Parathyroid adenoma (tissue), 2 donors: Measurements from ENCODE around the gene PALM.
A peak's percentile ranks its signal among the peaks of the same experiment; 100 is the strongest.

ENCODE experiments used
- H2AFZ ChIP-seq: fragments of 300-600 bp; sonication (generic); one replicate; pipeline ENCODE4 v1.7.0; 2017; ENCODE audit warnings: antibody characterized with exemption, mild to moderate bottlenecking
- H3K27ac ChIP-seq: fragments of 300-600 bp; sonication (generic); one replicate; pipeline ENCODE4 v1.7.0; 2017
- H3K27me3 ChIP-seq: fragments of 300-600 bp; sonication (generic); one replicate; pipeline ENCODE4 v1.7.0; 2017; ENCODE audit warnings: low read length; ENCODE audit not compliant: control insufficient read depth, insufficient read depth
- H3K36me3 ChIP-seq: fragments of 300-600 bp; sonication (generic); one replicate; pipeline ENCODE4 v1.7.0; 2017; ENCODE audit warnings: low read length; ENCODE audit not compliant: control insufficient read depth, insufficient read depth
- H3K4me1 ChIP-seq: fragments of 300-600 bp; sonication (generic); one replicate; pipeline ENCODE4 v1.7.0; 2017; ENCODE audit warnings: control low read depth
- H3K4me2 ChIP-seq: fragments of 300-600 bp; sonication (generic); one replicate; pipeline ENCODE4 v1.7.0; 2017; ENCODE audit warnings: low read length
- H3K4me3 ChIP-seq: fragments of 300-600 bp; sonication (generic); one replicate; pipeline ENCODE4 v1.7.0; 2017; ENCODE audit warnings: low read depth, low read length
- H3K79me2 ChIP-seq: fragments of 300-600 bp; sonication (generic); one replicate; pipeline ENCODE4 v1.7.0; 2017; ENCODE audit warnings: control low read depth
- H3K9ac ChIP-seq: fragments of 300-600 bp; sonication (generic); one replicate; pipeline ENCODE4 v1.7.0; 2017; ENCODE audit warnings: mild to moderate bottlenecking
- H3K9me3 ChIP-seq: fragments of 300-600 bp; sonication (generic); one replicate; pipeline ENCODE4 v1.7.0; 2017; ENCODE audit warnings: low read length; ENCODE audit not compliant: control insufficient read depth
- CTCF ChIP-seq: fragments of 300-600 bp; sonication (generic); IDR thresholded peaks from one replicate; pipeline ENCODE4 v1.7.0; 2017; ENCODE audit warnings: antibody characterized with exemption, mild to moderate bottlenecking
- donor health status: primary hyperparathyroidism.

The PALM gene

GRCh38 chr19:670609-671075, 38.1 kb upstream of the PALM start:
- Histone ChIP-seq H3K27ac (no peak overlapping the region), H2AFZ (no peak overlapping the region), H3K4me2 (no peak overlapping the region), H3K27me3 (no peaks in the 10 kb centered on the region), H3K9ac (no peak overlapping the region), H3K79me2 (no peaks in the 10 kb centered on the region), H3K4me3 (no peak overlapping the region), H3K4me1 (no peaks in the 10 kb centered on the region), H3K36me3 (no peaks in the 10 kb centered on the region), H3K9me3 (no peaks in the 10 kb centered on the region)
- TF ChIP-seq CTCF, result no peak

GRCh38 chr19:674282-675151, 34.2 kb upstream of the PALM start:
- Histone ChIP-seq H3K4me1 (peaks cover 4% of the 10 kb centered on the region), H3K79me2 (no peaks in the 10 kb centered on the region), H2AFZ (no peak overlapping the region), H3K9me3 (no peaks in the 10 kb centered on the region), H3K27ac (no peak overlapping the region), H3K27me3 (no peaks in the 10 kb centered on the region), H3K9ac (no peak overlapping the region), H3K4me2 (no peak overlapping the region), H3K4me3 (no peak overlapping the region), H3K36me3 (no peaks in the 10 kb centered on the region)
- TF ChIP-seq CTCF, result no peak

GRCh38 chr19:676007-676338, 32.8 kb upstream of the PALM start:
- no peak overlapping the region for H3K9ac ChIP-seq

GRCh38 chr19:676339-677105, 32.2 kb upstream of the PALM start, which contains the start of gene FSTL3:
Gene FSTL3, plus strand, starts transcription at chr19:676392. Its CDS starts 32 bp downstream, at chr19:676424.
- Histone ChIP-seq H3K4me3 (no peak within 1 kb of the TSS), H3K4me2 (peak within 1 kb of the TSS; percentile 31), H3K27ac (no peak within 1 kb of the TSS), H2AFZ (no peak within 1 kb of the TSS), H3K79me2 (no peaks in the 10 kb centered on the region), H3K9ac (no peak within 1 kb of the TSS), H3K9me3 (no peaks in the 10 kb centered on the region), H3K27me3 (no peaks in the 10 kb centered on the region), H3K36me3 (no peaks in the 10 kb centered on the region), H3K4me1 (peaks cover 4% of the 10 kb centered on the region)
- no peak for TF ChIP-seq CTCF

More at GRCh38 chr19:676007-676338, 32.8 kb upstream of the PALM start:
- H2AFZ ChIP-seq, result no peak overlapping the region
- no peaks in the 10 kb centered on the region for H3K36me3 ChIP-seq
- no peaks in the 10 kb centered on the region for H3K27me3 ChIP-seq
- H3K4me3 ChIP-seq, result no peak overlapping the region
- H3K9me3 ChIP-seq, result no peaks in the 10 kb centered on the region
- no peak overlapping the region for H3K27ac ChIP-seq
- no peak for TF ChIP-seq CTCF
- peaks cover 4% of the 10 kb centered on the region for H3K4me1 ChIP-seq
- H3K4me2 ChIP-seq, result no peak overlapping the region
- no peaks in the 10 kb centered on the region for H3K79me2 ChIP-seq
